Prostate gland (tissue), 2 donors: ENCODE data around the gene OPN4.

Experiments
- CTCF ChIP-seq, 4 experiments: fragments of 200-600 bp in 2 of 4; fragments of 450-650 bp in 2 of 4; sonication (generic) in 2 of 4; IDR thresholded peaks; 1 replicate in 3 of 4; 2 replicates in 1 of 4; pipeline ENCODE4 v1.5.1; 2016 to 2019; ENCODE audit warnings: antibody characterized with exemption in 4 of 4, mild to moderate bottlenecking in 2 of 4, moderate library complexity in 2 of 4
- POLR2A ChIP-seq: fragments of 450-650 bp; IDR thresholded peaks from one replicate; pipeline ENCODE4 v1.6.1; 2016; ENCODE audit warnings: antibody characterized with exemption, mild to moderate bottlenecking
- POLR2AphosphoS5 ChIP-seq: sonication (generic); formaldehyde crosslinking; IDR thresholded peaks from one replicate; pipeline ENCODE4 v1.6.1; 2017; ENCODE audit warnings: antibody characterized with exemption

- no peak for TF ChIP-seq CTCF (IDR thresholded peaks at IDR 0.05)
- TF ChIP-seq POLR2AphosphoS5: no peak
- TF ChIP-seq POLR2A: no peak
These were observed 4.7 kb upstream of the OPN4 start for GRCh38 chr10:86649471-86650150.
